Stimulated activated CD8-positive, alpha-beta memory T cell treated with anti-CD3 and anti-CD28 coated beads, Interleukin-7, amount 100 ng/mL, for 4 hours (primary cell): ENCODE measurements around the gene MMS19.
"Not testable (repeated sequence)": the region's sequence is repeated elsewhere in the genome, so short reads cannot be mapped to it uniquely, and the experiment has no call there.

Experiments used
- DNase-seq, 2 donors: peaks; one replicate each; pipeline ENCODE4 v3.0.0-alpha.2; 2020; ENCODE audit warnings: low read depth in 2 of 2

Gene MMS19

GRCh38 chr10:97502916-97503315, 4.7 kb upstream of the MMS19 start:
- no peak for DNase-seq

GRCh38 chr10:97500297-97500575, 2.0 kb upstream of the MMS19 start:
- DNase-seq: no peak

DNA sequence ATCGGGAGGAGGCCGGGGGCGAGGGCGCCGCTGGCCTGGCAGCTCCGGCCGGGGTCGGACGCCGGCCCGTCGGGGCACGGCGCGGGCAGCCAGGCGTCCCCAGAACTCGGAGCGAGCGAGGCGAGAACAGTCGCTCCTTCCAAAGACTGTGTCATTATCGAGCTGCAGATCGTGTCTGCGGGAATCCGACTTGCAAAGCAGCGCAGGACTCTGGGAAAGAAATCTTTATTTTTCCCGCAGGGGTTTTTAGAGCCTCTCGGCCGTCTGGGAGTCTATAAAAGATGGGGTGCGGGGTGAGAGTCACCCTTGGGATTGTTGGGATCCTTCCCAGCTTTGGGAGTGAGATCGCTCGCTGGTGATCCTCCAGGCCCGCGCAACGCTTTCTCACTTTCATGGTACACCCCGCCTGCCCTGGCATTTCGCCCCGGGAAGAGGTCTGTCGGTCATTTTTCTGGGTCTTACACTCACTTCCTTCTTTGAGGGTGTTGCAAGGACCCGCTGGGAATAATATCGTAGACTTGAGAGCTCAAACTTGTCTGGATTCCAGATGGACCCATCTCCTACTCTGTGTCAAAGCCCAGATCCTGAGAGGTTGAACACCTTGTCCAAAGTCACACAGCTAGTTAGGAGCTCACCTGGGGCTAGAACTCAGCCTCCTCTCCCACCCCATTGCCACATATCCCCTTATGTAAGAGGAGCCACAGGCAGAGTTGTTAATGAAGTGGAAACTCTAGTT, 1.5 kb upstream of the MMS19 start:
- DNase-seq: no peak

GRCh38 chr10:97498841-97499560, 779 bp upstream of the MMS19 start, which contains the start of gene UBTD1:
TSS of gene UBTD1 (plus strand) at chr10:97498924. CDS start at chr10:97499204, 280 bp downstream.
- no peak for DNase-seq

DNA sequence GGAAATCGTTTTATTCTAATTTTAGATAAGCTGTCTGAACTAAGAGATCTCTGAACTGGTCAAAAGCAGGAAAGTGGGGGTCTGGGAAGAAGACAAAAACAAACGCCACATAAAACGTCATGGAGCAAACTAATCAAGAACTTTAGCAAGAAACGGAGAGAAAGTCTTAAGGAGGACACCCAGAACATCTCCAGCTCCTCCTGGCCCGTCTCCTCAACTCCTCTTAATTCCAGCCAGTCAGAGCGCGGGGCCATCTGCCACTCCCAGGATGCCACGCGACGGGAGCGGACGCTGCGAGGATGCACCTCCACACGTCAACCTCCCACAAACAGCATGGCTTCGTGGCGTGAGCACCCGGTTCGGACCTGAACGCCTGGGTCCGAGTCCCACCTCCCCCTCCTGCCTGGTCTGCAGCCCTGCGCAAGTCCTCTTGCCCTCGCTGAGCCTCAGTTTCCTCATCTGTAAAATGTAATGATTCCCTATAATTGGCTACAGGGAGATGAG, 598 bp downstream of the MMS19 start:
- peak; percentile 54 to 63 for DNase-seq

DNA sequence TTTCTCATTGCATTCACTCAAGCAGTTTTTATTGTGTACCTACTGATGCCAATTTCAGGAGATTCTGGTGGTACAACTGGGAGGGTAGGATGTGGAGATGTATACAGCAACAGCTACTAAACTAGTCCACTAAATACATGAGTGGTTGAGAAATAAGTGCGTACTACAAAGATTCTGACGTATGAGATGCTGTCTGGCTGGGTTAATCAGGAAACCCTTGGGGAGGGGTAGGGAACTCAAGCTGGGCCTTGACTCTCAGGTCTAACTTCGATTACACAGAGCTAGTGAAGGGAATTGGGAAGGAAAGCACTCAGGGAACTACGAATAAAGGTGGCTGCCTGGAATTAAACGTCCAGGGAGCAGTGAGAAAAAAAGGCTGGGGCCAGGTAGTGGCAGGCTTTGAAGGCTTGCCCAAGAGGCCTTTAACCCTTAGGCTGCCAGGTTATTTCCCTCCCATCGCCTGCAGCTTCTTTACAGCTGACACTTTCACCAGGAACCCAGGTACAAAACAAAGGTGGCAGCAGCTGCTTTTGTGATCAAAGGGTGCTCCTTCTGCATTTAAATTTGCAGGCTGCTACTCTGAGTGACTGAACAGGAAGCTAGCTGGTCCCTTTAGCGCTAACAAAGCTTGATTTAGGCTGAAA, 3.2 kb downstream of the MMS19 start:
- DNase-seq: no peak

DNA sequence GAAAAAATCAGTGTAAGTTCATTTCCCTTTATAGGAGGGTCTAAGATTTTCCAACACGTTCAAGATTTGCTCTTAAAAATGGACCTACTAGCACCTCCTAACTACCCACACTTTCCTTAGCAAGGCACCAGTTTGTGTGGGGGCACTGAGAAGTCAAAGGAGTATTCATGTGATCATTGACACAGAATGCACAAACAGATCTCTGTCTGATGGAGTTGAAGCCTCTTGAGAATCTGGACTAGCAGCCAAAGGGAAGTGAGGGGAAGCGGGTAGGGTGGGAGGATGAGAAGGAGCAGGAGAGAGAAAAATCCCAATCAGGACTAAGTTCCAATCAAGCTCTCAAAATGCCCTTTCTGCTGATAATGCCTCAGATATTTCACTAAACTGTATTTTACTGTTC, 4.1 kb downstream of the MMS19 start:
- DNase-seq: no peak

DNA sequence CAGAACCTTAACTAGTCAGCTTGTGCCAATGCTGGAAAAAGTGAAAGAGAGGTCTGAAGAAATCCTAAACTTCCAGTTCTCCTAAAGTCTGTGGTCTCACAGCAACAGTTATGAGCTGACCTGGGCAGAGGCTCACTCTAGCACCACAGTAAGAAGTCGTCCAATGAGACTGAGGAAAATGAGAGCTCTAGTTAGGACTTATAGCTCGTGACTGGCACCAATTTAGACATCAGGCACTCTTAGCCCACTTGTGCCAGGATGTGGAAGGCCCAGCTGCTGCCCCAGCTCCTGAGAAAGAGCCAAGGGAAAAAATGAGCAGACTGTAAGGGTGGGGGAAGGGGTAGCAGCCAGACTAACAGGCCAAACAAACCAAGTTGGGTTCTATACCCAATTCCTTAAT, 7.6 kb downstream of the MMS19 start:
- DNase-seq: no peak

DNA sequence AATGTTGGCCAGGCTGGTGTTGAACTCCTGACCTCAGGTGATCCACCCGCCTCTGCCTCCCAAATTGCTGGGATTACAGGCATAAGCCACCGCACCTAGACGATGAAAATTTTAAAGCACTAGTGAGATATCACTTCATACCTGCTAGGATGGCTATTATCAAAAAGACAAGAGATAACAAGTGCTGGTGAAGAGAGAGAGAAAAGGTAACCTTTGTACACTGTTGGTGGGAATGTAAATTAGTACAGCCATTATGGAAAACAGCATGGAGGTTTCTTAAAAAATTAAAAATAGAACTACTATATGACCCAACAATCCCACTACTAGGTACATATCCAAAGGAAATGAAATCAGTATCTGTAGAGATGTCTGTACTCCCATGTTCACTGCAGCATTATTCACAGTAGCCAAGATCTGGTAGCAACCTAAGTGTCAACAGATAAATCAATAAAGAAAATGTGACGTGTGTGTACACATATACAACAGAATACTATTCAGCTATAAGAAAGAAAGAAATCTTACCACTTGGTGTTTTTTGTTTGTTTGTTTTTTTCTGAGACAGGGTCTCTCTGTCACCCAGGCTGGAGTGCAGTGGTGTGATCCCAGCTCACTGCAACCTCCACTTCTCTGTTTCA, 12.5 kb downstream of the MMS19 start:
- no peak for DNase-seq

- DNase-seq: no peak
Measured at GRCh38 chr10:97483921-97484320, 14.3 kb downstream of the MMS19 start.

- DNase-seq: no peak
Measured at GRCh38 chr10:97483506-97483905, 14.7 kb downstream of the MMS19 start.

- DNase-seq: no peak
Measured at GRCh38 chr10:97482381-97482780, 15.8 kb downstream of the MMS19 start.

DNA sequence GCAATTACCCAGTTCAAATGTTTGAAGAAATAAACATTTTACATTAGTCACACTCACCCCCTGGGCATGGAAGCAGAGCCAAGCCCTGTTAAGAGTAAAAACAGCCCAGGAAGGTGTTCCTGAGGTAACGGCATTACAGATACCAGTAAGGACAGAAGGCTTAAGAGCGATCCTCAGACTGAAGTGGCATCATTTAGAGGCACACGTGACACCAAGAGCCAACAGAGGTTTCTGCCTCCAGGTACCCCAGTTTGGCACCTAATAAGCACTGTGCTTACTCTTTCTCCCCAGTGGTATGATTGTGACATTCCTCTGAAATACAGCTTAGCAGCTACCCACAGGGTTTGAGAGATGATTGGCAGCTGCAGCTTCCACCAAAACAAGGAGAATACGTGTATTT, 17.2 kb downstream of the MMS19 start:
- no peak for DNase-seq

DNA sequence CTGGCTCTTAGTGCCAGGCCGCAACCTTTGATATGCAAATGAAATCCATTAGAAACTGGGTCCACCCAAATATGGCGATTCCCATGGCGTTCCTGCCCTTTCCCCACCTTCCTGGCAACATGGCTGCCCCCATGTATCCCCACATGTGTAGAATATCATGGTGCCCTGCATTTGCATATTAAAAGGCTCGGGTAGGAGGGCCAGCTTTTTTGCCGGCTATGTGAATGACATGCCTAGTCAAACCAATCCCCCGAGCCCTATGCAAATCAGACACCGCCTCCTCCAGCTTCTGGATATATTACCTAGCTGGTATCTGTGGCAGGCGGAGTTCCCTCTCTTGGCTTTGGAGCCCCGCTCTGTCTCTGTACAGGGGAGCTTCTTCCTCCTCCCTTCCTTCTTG, 18.3 kb downstream of the MMS19 start:
- DNase-seq: no peak

GRCh38 chr10:97479410-97479809, 18.8 kb downstream of the MMS19 start:
- not testable (repeated sequence) for DNase-seq

DNA sequence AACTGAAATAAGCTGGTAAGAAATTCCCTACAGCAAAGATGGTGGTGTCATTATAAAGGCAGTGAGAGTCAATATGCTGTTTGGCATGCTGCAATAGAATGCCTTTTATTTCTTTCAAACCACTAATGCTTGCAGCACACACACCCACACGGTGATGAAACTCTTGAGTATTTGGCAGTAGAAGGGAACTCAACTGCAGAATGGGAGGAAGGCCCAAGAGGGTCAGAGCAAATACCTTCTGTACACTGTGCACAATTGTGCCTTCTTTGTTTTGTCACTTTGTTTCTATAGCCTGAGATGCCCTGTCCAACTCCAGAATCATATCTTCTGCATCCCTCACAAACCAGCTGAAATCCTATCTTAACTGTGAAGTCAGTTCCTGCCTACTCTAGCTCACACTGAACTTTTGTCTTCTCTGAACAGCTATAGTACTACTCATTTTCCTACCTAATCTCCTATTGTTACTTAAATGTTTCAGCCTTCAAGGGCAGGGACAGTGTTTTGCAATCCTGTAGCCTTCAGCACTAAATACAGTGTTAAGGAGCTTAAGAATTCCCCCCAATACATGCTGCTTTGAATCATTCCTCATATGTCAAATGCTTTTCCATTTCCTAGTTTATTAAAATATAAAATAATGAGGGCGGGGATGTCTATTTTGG, 22.2 kb downstream of the MMS19 start:
- no peak for DNase-seq

DNA sequence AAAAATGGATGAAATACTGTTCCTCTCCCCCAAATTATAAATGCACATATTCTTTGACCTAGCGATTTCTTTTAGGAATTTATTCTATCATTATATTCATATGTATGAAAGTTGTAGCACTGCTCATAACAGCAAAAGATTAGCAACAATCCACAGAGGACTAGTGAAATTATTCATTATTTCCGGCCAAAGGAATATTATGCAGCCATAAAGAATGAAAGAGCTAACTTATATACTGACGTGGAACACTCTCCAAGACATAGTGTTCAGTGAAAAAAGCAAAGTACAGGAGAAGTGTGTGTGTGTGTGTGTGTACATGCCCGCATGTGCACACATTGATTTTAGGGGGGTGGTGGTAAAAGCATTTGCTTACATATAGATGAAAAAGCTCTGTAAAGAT, 23.3 kb downstream of the MMS19 start:
- DNase-seq: no peak

DNA sequence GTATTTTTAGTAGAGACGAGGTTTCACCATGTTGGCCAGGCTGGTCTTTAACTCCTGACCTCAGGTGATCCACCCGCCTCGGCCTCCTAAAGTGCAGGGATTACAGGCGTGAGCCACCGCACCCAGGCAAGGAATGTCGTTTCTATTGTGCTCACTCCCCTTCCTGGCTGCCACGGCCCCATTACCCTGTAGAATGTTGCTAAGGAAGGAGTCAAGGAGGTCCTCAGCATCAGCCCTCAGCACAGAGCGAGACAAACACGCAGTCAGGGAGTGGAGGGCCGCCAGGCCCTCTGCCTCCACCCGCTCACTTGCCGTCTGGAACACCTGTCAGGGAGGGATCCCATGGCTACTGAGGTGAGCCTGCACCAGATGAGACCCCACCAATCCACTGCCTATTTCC, 29.4 kb downstream of the MMS19 start:
- not testable (repeated sequence) for DNase-seq

DNA sequence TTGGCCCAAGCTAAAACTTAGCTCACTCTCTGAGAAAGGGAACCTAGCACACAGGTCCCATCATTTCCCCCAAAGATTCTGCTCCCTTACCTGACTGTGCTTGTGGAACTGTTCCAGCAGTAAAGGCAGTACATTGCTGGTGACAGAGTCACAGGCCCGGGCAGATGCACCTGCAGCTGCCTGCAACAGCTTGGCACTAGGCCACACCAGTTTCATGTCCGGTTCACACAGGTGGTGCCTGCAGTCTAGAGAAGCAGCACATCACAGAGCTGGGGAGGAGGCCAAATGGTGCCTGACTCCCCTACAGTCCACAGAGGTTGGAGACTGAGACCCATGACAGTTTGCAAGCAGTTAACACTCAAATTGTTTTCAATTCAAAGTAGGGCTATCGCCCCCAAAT, 30.1 kb downstream of the MMS19 start:
- DNase-seq: no peak

DNA sequence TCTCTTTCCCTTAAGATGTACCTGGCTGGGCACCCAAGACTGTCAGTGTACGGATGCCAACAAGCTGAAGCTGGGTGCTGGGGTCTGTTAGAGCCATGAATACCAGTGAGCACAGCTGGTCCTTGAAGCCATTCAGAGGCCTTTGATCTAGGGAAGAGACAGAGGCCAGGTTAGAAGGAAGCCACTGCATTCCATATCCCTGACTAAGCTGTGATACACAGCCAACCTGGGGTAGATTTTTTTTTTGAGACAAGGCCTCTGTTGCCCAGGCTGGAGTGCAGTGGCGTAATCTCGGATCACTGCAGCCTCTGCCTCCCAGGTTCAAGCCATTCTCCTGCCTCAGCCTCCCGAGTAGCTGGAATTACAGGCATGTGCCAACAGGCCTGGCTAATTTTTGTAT, 31.5 kb downstream of the MMS19 start:
- no peak for DNase-seq

- no peak for DNase-seq
Measured at GRCh38 chr10:97465982-97466381, 32.2 kb downstream of the MMS19 start.

DNA sequence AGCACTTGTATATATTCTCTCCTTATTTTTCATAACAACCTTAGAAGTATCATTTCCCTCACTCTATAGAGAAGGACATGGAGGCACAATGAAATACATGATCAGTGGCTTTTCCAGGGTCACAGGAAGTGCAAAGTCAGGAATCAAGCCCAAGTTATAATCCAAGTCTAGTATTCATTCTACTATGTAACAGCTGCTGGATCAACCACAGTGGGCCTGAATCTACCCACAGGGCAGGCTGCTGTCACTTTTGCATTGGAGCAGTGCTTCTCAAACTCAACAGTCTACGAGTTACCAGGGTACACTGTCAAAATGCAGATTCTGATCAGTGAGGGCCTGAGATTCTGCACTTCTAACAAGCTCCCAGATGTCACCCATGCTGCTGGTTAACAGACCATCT, 34.0 kb downstream of the MMS19 start:
- no peak for DNase-seq
